H9 (cell line): Measurements from ENCODE around the gene TBC1D8. TPM values are rescaled to one million over a fixed set of nuclear protein-coding genes. Genes with fewer than 3 reads are reported as not detected.

Source experiments
- DNase-seq: peaks from one replicate; pipeline ENCODE4 v3.0.0-alpha.2; 2017
- H2AFZ ChIP-seq: one replicate; pipeline ENCODE4 v1.6.1; 2013; ENCODE audit warnings: mild to moderate bottlenecking, low read length, control low read depth, moderate library complexity
- H2AK5ac ChIP-seq: 2 replicates; pipeline ENCODE4 v1.6.1; 2013; ENCODE audit warnings: low read length, control low read depth, mixed read lengths; ENCODE audit not compliant: insufficient read length
- H2BK120ac ChIP-seq: one replicate; pipeline ENCODE4 v1.6.1; 2013; ENCODE audit warnings: low read depth, mild to moderate bottlenecking, low read length, control low read depth, inconsistent platforms; ENCODE audit not compliant: poor library complexity, severe bottlenecking
- H2BK12ac ChIP-seq: 2 replicates; pipeline ENCODE4 v1.6.1; 2013; ENCODE audit warnings: low read length, control low read depth, mixed read lengths, low read depth; ENCODE audit not compliant: insufficient read length
- H2BK15ac ChIP-seq: 2 replicates; pipeline ENCODE4 v1.6.1; 2013; ENCODE audit warnings: low read depth, low read length, control low read depth
- H2BK20ac ChIP-seq: one replicate; pipeline ENCODE4 v1.6.1; 2013; ENCODE audit warnings: low read depth, mild to moderate bottlenecking, low read length, control low read depth, inconsistent platforms; ENCODE audit not compliant: poor library complexity, severe bottlenecking
- H2BK5ac ChIP-seq: 2 replicates; pipeline ENCODE4 v1.6.1; 2013; ENCODE audit warnings: low read length, control low read depth, mixed read lengths; ENCODE audit not compliant: insufficient read length
- H3K14ac ChIP-seq: 2 replicates; pipeline ENCODE4 v1.6.1; 2013; ENCODE audit warnings: low read length, control low read depth; ENCODE audit not compliant: insufficient read depth
- H3K18ac ChIP-seq: 2 replicates; pipeline ENCODE4 v1.6.1; 2013; ENCODE audit warnings: low read depth, mild to moderate bottlenecking, mixed read lengths, low read length, control low read depth; ENCODE audit not compliant: insufficient read length
- H3K23ac ChIP-seq: 2 replicates; pipeline ENCODE4 v1.6.1; 2013; ENCODE audit warnings: low read length, control low read depth, mixed read lengths, low read depth; ENCODE audit not compliant: insufficient read length
- H3K23me2 ChIP-seq: 2 replicates; pipeline ENCODE4 v1.6.1; 2013; ENCODE audit warnings: low read depth, mild to moderate bottlenecking, mixed read lengths, low read length, control low read depth; ENCODE audit not compliant: insufficient read length, poor library complexity, severe bottlenecking
- H3K27ac ChIP-seq: 2 replicates; pipeline ENCODE4 v1.5.1; 2013; ENCODE audit warnings: low read length, control low read depth, mixed read lengths, low read depth; ENCODE audit not compliant: insufficient read length
- H3K27me3 ChIP-seq: 2 replicates; pipeline ENCODE4 v1.6.1; 2013; ENCODE audit warnings: low read length, control low read depth, inconsistent platforms; ENCODE audit not compliant: insufficient read depth
- H3K4ac ChIP-seq: 2 replicates; pipeline ENCODE4 v1.6.1; 2013; ENCODE audit warnings: low read depth, mild to moderate bottlenecking, control low read depth, inconsistent platforms, low read length, moderate library complexity
- H3K4me1 ChIP-seq: 2 replicates; pipeline ENCODE4 v1.6.1; 2013; ENCODE audit warnings: low read length, control low read depth, inconsistent platforms; ENCODE audit not compliant: insufficient read depth
- H3K4me2 ChIP-seq: 2 replicates; pipeline ENCODE4 v1.6.1; 2013; ENCODE audit warnings: low read length, control low read depth, mixed read lengths; ENCODE audit not compliant: insufficient read length, insufficient read depth
- H3K56ac ChIP-seq: 2 replicates; pipeline ENCODE4 v1.6.1; 2013; ENCODE audit warnings: low read depth, mild to moderate bottlenecking, mixed read lengths, low read length, control low read depth; ENCODE audit not compliant: insufficient read length
- H3K79me1 ChIP-seq: 2 replicates; pipeline ENCODE4 v1.6.1; 2013; ENCODE audit warnings: low read depth, mild to moderate bottlenecking, moderate library complexity, low read length, control low read depth, inconsistent platforms; ENCODE audit not compliant: insufficient read depth, poor library complexity, severe bottlenecking
- H3K79me2 ChIP-seq: 2 replicates; pipeline ENCODE4 v1.6.1; 2013; ENCODE audit warnings: low read length, control low read depth, inconsistent platforms; ENCODE audit not compliant: insufficient read depth
- H3K9ac ChIP-seq: 2 replicates; pipeline ENCODE4 v1.6.1; 2013; ENCODE audit warnings: low read length, control low read depth, mixed read lengths; ENCODE audit not compliant: insufficient read length; ENCODE audit errors: extremely low read depth
- H3K9me3 ChIP-seq: one replicate; pipeline ENCODE4 v1.6.1; 2013; ENCODE audit warnings: low read depth, low read length, inconsistent platforms; ENCODE audit not compliant: control insufficient read depth
- H3T11ph ChIP-seq: one replicate; pipeline ENCODE4 v1.6.1; 2013; ENCODE audit warnings: mild to moderate bottlenecking, low read length, control low read depth, inconsistent platforms
- H4K20me1 ChIP-seq: one replicate; pipeline ENCODE4 v1.6.1; 2013; ENCODE audit not compliant: control insufficient read depth, insufficient read length, insufficient read depth
- H4K5ac ChIP-seq: 2 replicates; pipeline ENCODE4 v1.6.1; 2013; ENCODE audit warnings: low read depth, mild to moderate bottlenecking, mixed read lengths, low read length, control low read depth; ENCODE audit not compliant: insufficient read length
- H4K8ac ChIP-seq: replicated peaks from 2 replicates; pipeline ENCODE4 v1.6.1; 2013; ENCODE audit warnings: low read length, control low read depth, mixed read lengths, low read depth; ENCODE audit not compliant: insufficient read length
- H4K91ac ChIP-seq: 2 replicates; pipeline ENCODE4 v1.6.1; 2013; ENCODE audit warnings: low read depth, mild to moderate bottlenecking, moderate library complexity, mixed read lengths, low read length, control low read depth; ENCODE audit not compliant: insufficient read length
- H3K27ac Mint-ChIP-seq, 3 experiments: 2 replicates in 2 of 3; 3 replicates in 1 of 3; pipeline ENCODE4 v1.8.0; 2020 to 2021; ENCODE audit warnings: mixed read lengths in 3 of 3, mild to moderate bottlenecking in 1 of 3, moderate library complexity in 1 of 3
- H3K27me3 Mint-ChIP-seq: 2 replicates; pipeline ENCODE4 v1.8.0; 2021; ENCODE audit warnings: low read depth, mild to moderate bottlenecking, moderate library complexity, mixed read lengths
- H3K36me3 Mint-ChIP-seq, 3 experiments: 2 replicates in 2 of 3; 3 replicates in 1 of 3; pipeline ENCODE4 v1.8.0; 2020 to 2021; ENCODE audit warnings: low read depth in 3 of 3, mixed read lengths in 3 of 3; ENCODE audit not compliant: insufficient read depth in 1 of 3
- H3K4me1 Mint-ChIP-seq, 2 experiments: 2 replicates each; pipeline ENCODE4 v1.8.0; 2020; ENCODE audit warnings: mixed read lengths in 2 of 2
- H3K4me3 Mint-ChIP-seq, 2 experiments: 2 replicates in 1 of 2; 3 replicates in 1 of 2; pipeline ENCODE4 v1.8.0; 2020 to 2021; ENCODE audit warnings: mild to moderate bottlenecking in 2 of 2, mixed read lengths in 2 of 2, moderate library complexity in 1 of 2
- H3K9me3 Mint-ChIP-seq, 2 experiments: 2 replicates in 1 of 2; 3 replicates in 1 of 2; pipeline ENCODE4 v1.8.0; 2020; ENCODE audit warnings: mild to moderate bottlenecking in 2 of 2, mixed read lengths in 2 of 2, moderate library complexity in 1 of 2
- WGBS: extraction: QIAGEN DNeasy Blood & Tissue Kit; methylation state at CpG from one replicate; pipeline ENCODE4 v1.1.7; 2013; ENCODE audit warnings: missing lambda C conversion rate, low lambda C conversion rate, mixed read lengths; ENCODE audit not compliant: insufficient read length; ENCODE audit errors: extremely low coverage; 5-methylcytosine and 5-hydroxymethylcytosine counted together
- total RNA-seq: library from RNA; stranded (reverse); gene quantifications from 2 replicates; pipeline ENCODE4 v1.2.1, GENCODE V29; 2021
- TF ChIP-seq, protein P1 (sequence below): fragments of 200-600 bp; sonication (generic); conservative IDR thresholded peaks from 3 replicates; pipeline ENCODE4 v1.8.0; 2021; ENCODE audit warnings: antibody characterized with exemption, mild to moderate bottlenecking

TBC1D8 gene
- total RNA-seq, 1 experiment from 2014 or later: 16.6 TPM

DNA sequence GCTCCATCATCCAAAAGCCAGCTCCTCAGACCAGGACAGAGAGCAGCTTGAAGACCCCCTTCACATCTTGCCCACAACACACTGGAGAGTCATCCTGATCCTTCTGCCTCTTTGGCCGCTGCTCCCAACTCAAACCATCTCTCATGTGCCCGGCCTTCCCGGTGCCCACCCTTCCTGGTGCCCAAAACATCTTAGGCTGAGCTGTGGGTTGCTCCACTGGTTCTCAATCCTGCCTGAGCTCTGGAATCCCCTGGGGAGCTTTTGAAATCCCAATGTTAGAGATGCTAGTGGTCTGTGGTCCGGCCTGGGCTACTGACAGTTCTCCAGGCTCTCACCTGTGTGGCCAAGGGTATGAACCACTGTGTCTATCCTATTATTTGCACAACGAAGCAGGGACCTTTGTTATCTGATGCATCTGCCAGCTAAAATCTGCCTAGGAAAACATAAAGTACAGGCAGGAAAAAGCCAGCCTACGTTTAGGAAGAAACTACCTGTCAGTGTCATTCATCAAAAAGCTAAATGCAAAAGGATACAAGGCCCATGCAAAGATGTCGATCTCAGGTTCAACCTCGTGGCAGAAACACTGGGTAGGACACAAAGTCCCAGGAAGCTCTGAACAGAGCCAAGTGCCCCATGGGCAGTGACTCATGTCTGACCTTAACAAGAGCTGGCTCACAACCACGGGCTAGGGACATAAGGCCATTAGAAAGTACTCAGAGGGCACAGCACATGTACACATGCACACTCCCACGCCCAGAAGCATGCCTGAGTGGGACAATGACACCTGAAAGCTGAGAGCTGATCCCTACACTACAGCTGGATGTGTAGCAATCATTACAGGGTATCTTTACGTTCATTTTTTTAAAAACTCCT lies 30.8 kb downstream of the TBC1D8 start:
- Histone ChIP-seq H2AFZ (no peak overlapping the region), H3K4me2 (no peak overlapping the region), H4K5ac (no peak overlapping the region), H2AK5ac (peak overlapping the region; percentile 87), H4K8ac (no peak overlapping the region), H2BK5ac (no peak overlapping the region), H3K56ac (no peak overlapping the region), H3K79me1 (peaks cover 3% of the 10 kb centered on the region), H3K9ac (no peak overlapping the region), H3K9me3 (no peaks in the 10 kb centered on the region), H3K79me2 (peaks cover 8% of the 10 kb centered on the region; the same call in 1 of the 2 replicates), H3K18ac (no peak overlapping the region), H3T11ph (no peak overlapping the region), H3K4ac (no peak overlapping the region), H4K91ac (no peak overlapping the region), H2BK120ac (no peak overlapping the region), H2BK12ac (no peak overlapping the region), H3K23ac (no peak overlapping the region), H3K27me3 (no peaks in the 10 kb centered on the region), H3K23me2 (no peaks in the 10 kb centered on the region), H2BK20ac (no peak overlapping the region), H3K14ac (no peak overlapping the region; the same call in 1 of the 2 replicates), H3K4me1 (peaks cover 13% of the 10 kb centered on the region; the same call in 1 of the 2 replicates), H3K27ac (no peak overlapping the region), H4K20me1 (no peaks in the 10 kb centered on the region), H2BK15ac (no peak overlapping the region)
- no peak overlapping the region for H3K4me3 Mint-ChIP-seq
- no peak for DNase-seq
- WGBS: no CpG with 5 or more reads among the region's 11 CpGs
- H3K36me3 Mint-ChIP-seq: peaks cover 0 to 3% (median 3%) of the 10 kb centered on the region in 3 experiments; a peak in 2 of 7 replicates
- H3K27me3 Mint-ChIP-seq: no peaks in the 10 kb centered on the region
- H3K4me1 Mint-ChIP-seq: peaks cover 19 to 32% of the 10 kb centered on the region in 2 experiments
- H3K27ac Mint-ChIP-seq: peak overlapping the region in 1 of 3 experiments; percentile 41; a peak in 1 of 7 replicates
- no peaks in the 10 kb centered on the region for H3K9me3 Mint-ChIP-seq
- TF ChIP-seq, protein P1, sequence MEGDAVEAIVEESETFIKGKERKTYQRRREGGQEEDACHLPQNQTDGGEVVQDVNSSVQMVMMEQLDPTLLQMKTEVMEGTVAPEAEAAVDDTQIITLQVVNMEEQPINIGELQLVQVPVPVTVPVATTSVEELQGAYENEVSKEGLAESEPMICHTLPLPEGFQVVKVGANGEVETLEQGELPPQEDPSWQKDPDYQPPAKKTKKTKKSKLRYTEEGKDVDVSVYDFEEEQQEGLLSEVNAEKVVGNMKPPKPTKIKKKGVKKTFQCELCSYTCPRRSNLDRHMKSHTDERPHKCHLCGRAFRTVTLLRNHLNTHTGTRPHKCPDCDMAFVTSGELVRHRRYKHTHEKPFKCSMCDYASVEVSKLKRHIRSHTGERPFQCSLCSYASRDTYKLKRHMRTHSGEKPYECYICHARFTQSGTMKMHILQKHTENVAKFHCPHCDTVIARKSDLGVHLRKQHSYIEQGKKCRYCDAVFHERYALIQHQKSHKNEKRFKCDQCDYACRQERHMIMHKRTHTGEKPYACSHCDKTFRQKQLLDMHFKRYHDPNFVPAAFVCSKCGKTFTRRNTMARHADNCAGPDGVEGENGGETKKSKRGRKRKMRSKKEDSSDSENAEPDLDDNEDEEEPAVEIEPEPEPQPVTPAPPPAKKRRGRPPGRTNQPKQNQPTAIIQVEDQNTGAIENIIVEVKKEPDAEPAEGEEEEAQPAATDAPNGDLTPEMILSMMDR: no peak
